OCI-LY7 (cell line): ENCODE data around the gene CFAP58.

Experiments
- CTCF ChIP-seq: fragments of 200-600 bp; sonication (generic); conservative IDR thresholded peaks from 2 replicates; pipeline ENCODE4 v1.5.1; 2014; ENCODE audit warnings: mild to moderate bottlenecking, antibody characterized with exemption, low read length, moderate library complexity, mixed read lengths
- EZH2phosphoT487 ChIP-seq: fragments of 200-600 bp; sonication (generic); IDR thresholded peaks from 2 replicates; pipeline ENCODE4 v1.6.1; 2018; ENCODE audit warnings: low read depth, borderline replicate concordance, mild to moderate bottlenecking, mixed run types, antibody characterized with exemption, low read length, moderate library complexity, mixed read lengths

- TF ChIP-seq CTCF (no peak), EZH2phosphoT487 (no peak)
Observed at GRCh38 chr10:104309980-104310978, 43.4 kb upstream of the CFAP58 start.
